ENCODE results near the gene TACC2. TPM values are rescaled to one million over a fixed set of nuclear protein-coding genes. Genes with fewer than 3 reads are reported as not detected.

Gene TACC2
- polyA plus RNA-seq, 3 donors from 2014 or later, result not detected

DNA sequence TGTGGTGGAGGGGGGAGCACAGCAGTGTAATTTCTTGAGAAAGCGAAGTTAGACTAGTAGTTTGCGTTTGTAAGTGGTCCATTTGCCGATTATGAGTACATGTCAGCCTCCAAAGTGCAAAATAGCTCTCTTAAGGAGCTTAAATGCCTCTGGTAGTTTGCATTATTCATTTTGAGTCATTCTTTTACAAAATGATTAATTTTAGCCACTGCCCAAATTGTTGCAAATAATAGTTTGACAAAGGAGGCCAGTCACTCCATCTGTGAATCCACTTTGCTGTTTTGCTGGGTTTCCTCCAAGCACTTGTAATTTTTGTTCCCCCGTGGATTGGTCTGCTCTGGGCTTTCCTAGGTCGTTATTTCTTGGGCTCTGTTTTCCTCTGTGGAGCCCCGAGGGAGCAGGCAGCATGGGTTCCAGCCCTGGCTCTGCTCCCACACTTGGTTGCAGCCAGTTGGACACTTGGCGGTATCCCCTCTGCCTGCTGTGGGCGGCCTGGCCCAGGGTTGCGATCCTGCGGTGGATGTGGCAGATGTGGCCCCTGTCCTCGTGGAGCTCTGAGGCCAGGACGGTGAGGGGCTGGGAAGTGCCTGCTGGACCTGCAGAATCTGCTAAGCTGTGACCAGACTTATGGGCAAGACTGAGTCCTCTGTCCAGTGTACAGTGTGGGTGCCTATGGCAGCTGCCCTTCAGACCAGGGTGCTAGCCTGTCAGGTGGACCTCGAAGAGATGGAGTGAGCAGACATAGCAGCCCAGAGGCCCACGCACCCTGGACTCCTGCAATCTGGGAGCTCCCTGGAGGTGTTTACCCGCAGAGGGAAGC lies 153.1 kb downstream of the TACC2 start:
- peaks cover 0 to 9% (median 2%) of the 10 kb centered on the region in 3 donors for H3K27me3 Mint-ChIP-seq (ENCODE audit: low read depth in 3 of 3)
- H3K36me3 Mint-ChIP-seq, result no peaks in the 10 kb centered on the region
- no peak overlapping the region for H3K4me3 Mint-ChIP-seq
- no peak overlapping the region for H3K27ac Mint-ChIP-seq
- peaks cover 0 to 1% of the 10 kb centered on the region in 2 donors for H3K4me1 Mint-ChIP-seq
- no peak for DNase-seq
- no peaks in the 10 kb centered on the region for H3K9me3 Mint-ChIP-seq

DNA sequence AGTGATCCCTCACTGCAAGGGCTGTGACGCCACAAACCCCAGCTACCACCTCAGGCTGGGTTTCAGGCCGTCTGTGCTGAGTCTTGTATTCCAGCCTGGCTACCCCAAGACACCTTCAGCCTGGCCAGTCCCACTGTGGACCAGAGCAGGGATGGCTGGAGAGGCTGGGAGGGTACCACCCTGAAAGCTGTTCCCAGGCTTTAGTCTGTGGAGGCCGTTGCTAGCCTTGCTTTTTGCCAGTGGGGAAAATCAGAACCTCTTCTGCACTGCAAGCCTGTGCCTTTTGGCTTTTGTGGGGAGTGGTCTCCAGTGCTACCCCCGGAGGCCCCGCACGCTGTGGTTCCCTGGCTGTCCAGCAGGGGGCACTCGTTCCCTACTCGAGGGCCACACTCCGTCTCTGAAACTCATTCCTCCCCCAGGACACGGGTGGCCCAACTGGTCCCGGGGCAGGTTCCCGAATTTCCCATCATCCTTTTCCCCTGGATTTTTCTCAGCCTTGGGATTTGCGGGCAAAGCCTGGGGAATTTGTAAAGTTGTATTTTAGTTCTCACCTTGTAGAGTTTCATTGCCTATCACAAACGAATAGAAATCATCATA lies 153.8 kb downstream of the TACC2 start:
- Mint-ChIP-seq H3K27ac (no peak overlapping the region), H3K9me3 (no peaks in the 10 kb centered on the region), H3K36me3 (no peaks in the 10 kb centered on the region), H3K4me3 (no peak overlapping the region), H3K4me1 (peaks cover 0 to 1% of the 10 kb centered on the region in 2 donors), H3K27me3 (ENCODE audit: low read depth in 3 of 3) (peaks cover 0 to 9% (median 2%) of the 10 kb centered on the region in 3 donors)
- no peak for DNase-seq

DNA sequence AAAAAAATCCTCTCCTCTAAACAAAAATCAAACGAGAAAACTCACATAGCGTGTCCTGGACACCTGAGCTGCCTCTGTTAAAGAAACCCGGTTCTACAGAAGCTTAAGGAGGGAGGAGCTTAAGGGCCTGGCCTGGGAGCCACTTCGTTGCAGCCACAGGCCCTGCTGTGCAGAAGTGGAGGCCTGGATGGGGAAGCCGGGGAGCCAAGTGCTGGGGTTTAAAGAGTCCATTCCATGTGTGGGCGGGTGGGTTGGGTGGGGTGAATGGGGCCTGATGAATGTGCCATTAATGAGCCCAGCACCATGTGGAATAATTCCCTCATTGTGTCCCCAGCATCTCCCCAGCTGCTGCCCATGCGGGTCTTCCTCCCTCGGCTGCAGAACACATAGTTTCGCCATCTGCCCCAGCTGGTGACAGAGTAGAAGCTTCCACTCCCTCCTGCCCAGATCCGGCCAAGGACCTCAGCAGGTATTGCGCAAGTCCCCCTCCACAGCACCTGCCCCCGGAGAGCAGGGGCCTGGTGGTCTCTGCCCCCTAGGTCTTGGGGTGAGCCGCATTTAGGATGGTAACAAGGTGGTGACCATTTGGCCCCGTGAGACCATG lies 154.4 kb downstream of the TACC2 start:
- H3K27ac Mint-ChIP-seq, result peak overlapping the region in 1 of 6 donors; percentile 48
- peaks cover 0 to 1% of the 10 kb centered on the region in 2 donors for H3K4me1 Mint-ChIP-seq
- DNase-seq, result no peak
- H3K27me3 Mint-ChIP-seq (ENCODE audit: low read depth in 3 of 3), result peaks cover 0 to 9% (median 2%) of the 10 kb centered on the region in 3 donors
- H3K36me3 Mint-ChIP-seq, result no peaks in the 10 kb centered on the region
- no peak overlapping the region for H3K4me3 Mint-ChIP-seq
- H3K9me3 Mint-ChIP-seq, result no peaks in the 10 kb centered on the region

GRCh38 chr10:122144199-122144598 lies 155.2 kb downstream of the TACC2 start:
- peaks cover 0 to 9% (median 2%) of the 10 kb centered on the region in 3 donors for H3K27me3 Mint-ChIP-seq (ENCODE audit: low read depth in 3 of 3)
- H3K36me3 Mint-ChIP-seq, result no peaks in the 10 kb centered on the region
- no peak overlapping the region for H3K4me3 Mint-ChIP-seq
- H3K4me1 Mint-ChIP-seq, result peaks cover 0 to 1% of the 10 kb centered on the region in 2 donors
- DNase-seq, result no peak
- H3K27ac Mint-ChIP-seq, result no peak overlapping the region
- H3K9me3 Mint-ChIP-seq, result no peaks in the 10 kb centered on the region

GRCh38 chr10:122145113-122145512 lies 156.2 kb downstream of the TACC2 start:
- peaks cover 0 to 1% of the 10 kb centered on the region in 2 donors for H3K4me1 Mint-ChIP-seq
- no peaks in the 10 kb centered on the region for H3K36me3 Mint-ChIP-seq
- H3K27me3 Mint-ChIP-seq (ENCODE audit: low read depth in 3 of 3), result peaks cover 2 to 9% (median 2%) of the 10 kb centered on the region in 3 donors
- DNase-seq, result no peak
- H3K4me3 Mint-ChIP-seq, result no peak overlapping the region
- H3K27ac Mint-ChIP-seq, result no peak overlapping the region
- H3K9me3 Mint-ChIP-seq, result peaks cover 0 to 2% (median 0%) of the 10 kb centered on the region in 6 donors

DNA sequence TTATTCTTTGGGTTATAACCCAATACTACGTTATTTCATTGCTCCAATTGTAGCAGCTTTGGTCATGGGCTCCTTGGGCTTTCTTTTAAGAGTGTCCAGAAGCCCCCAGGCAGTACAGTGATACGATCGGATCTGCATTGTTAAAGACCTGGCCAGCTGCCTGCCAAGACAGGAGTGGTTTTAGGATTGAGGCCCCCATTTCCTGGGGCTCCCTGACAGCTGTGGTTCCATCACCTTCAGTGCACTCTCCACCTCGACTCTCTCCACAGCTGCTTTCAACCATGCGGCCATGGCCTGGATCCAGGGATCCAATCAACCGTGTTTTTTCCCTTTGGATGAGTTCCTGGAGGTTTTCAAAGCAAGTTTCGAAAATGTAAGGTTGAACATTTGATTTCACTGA lies 158.7 kb downstream of the TACC2 start:
- no peak overlapping the region for H3K4me3 Mint-ChIP-seq
- H3K36me3 Mint-ChIP-seq, result no peaks in the 10 kb centered on the region
- peaks cover 0 to 1% of the 10 kb centered on the region in 2 donors for H3K4me1 Mint-ChIP-seq
- H3K9me3 Mint-ChIP-seq, result peaks cover 0 to 2% (median 0%) of the 10 kb centered on the region in 6 donors
- no peak for DNase-seq
- H3K27me3 Mint-ChIP-seq (ENCODE audit: low read depth in 3 of 3), result peaks cover 0 to 4% (median 4%) of the 10 kb centered on the region in 3 donors
- H3K27ac Mint-ChIP-seq, result no peak overlapping the region

DNA sequence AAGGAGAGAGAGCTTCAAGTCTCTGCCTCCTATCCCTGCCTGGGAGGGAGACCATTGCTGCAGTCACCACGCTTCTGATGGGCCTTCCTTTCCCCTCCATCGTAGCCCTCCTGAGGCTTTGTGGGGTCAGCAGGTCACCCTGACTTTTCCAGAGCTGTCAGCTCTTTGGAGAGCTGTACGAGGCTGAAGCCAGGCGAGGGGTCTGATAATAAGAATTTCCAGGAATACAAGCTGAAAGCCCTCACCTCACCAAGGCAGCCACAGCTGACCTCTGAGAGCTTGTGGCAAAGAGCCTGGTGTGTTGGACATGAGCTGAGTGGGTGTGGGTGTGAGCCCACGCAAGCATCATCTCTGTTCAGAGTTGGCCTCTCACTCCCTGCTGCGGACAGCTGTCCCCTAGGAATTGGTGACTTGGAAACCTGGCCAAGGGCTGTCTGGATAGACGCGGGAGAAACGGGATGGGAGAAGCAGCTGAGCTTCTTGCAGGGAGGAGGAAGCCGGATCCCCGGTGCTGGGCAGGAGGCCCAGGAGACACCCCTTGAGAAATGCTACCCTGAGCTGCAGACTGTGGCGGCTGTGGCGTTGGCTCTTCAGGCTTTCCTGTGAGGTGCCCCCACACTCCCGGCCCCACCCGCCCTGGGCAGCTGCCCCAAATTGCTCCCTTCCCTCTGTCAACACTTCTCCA lies 160.1 kb downstream of the TACC2 start:
- Mint-ChIP-seq H3K9me3 (peaks cover 0 to 2% (median 0%) of the 10 kb centered on the region in 6 donors), H3K27me3 (ENCODE audit: low read depth in 3 of 3) (peaks cover 0 to 4% (median 4%) of the 10 kb centered on the region in 3 donors), H3K4me1 (no peaks in the 10 kb centered on the region), H3K4me3 (no peak overlapping the region), H3K36me3 (no peaks in the 10 kb centered on the region), H3K27ac (no peak overlapping the region)
- DNase-seq, result no peak

DNA sequence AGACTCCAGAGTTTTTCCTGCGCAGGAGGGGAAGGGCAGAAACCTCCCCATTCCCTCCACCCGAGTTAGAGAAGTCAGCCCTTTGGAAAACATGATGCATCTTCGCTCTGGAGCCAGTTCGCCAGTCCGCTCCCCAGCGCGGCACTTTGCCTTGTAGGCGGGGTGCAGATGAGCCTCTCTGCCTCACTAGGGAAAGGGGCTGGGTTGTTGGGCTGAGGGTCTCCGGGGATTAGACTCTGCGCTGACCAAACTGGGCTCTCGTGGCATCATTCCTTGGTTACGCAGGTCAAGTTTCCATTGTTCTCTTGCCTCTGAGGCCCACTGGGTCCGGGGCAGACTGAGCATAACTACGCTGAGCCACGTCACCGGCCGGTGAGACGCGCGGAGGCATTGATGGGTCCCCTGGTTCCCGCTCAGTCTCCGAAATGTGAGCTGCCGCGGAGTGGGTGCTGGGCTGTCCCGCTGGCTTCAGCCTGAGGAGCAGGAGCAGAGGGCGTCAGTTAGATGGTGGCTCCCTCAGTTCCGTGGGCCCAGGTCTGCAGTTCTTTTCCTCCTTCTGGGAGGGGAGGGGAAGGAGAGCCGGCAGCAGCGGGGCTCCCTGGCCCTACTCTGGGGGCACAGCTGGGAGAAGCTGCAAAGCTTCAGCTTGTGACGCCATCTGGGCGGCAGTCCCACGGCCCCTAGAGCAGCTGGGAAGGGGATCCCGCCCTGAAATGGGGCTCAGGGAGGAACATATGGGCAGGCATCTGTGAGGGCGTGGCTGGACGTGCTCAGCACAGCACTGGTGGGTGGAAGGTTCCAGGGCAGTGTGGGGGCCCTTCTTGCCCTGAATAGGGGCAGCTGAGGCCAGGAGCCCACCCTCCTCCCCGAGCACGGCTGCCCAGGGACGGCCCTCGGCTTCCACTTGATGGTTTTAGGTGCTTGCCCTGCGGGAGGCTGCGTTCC lies 160.9 kb downstream of the TACC2 start:
- H3K27ac Mint-ChIP-seq, result no peak overlapping the region
- H3K9me3 Mint-ChIP-seq, result peaks cover 0 to 2% (median 0%) of the 10 kb centered on the region in 6 donors
- no peak for DNase-seq
- H3K36me3 Mint-ChIP-seq, result no peaks in the 10 kb centered on the region
- peaks cover 0 to 4% (median 4%) of the 10 kb centered on the region in 3 donors for H3K27me3 Mint-ChIP-seq (ENCODE audit: low read depth in 3 of 3)
- no peak overlapping the region for H3K4me3 Mint-ChIP-seq
- H3K4me1 Mint-ChIP-seq, result no peaks in the 10 kb centered on the region

DNA sequence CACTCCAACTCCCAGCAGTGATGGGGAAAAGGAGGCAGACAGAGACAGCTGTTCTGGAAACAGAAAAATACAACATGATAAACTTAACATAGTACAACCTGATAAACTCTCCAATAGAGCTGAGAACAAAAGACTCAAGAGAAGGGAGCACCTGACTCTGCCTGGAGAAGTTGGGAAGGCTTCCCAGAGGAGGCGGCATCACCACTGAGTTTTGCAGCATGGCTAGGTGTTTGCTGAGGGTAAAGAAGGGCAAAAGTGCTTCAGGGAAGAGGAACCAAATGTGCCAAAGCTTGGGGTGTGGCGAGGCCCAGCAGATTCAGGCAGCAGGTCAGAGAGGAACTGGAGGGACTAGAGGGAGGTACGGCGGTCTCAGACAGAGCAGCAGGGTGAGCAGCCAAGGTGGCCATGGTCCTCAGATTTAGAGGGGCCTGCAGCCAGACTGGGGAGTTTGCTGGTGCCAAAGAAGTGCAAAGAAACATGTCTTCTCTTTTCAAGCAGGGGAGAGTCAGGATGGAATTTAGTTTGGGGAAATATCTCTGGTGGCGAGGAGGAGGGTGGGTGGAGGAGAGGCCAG lies 162.2 kb downstream of the TACC2 start:
- no peaks in the 10 kb centered on the region for H3K36me3 Mint-ChIP-seq

GRCh38 chr10:122152544-122152943 lies 163.6 kb downstream of the TACC2 start:
- Mint-ChIP-seq H3K4me3 (no peak overlapping the region), H3K27me3 (ENCODE audit: low read depth in 3 of 3) (peaks cover 1 to 6% (median 2%) of the 10 kb centered on the region in 3 donors), H3K9me3 (peaks cover 0 to 2% (median 0%) of the 10 kb centered on the region in 6 donors), H3K27ac (no peak overlapping the region), H3K4me1 (no peaks in the 10 kb centered on the region), H3K36me3 (no peaks in the 10 kb centered on the region)
- no peak for DNase-seq

More for the DNA sequence above, 162.2 kb downstream of the TACC2 start:
- Mint-ChIP-seq H3K4me1 (no peaks in the 10 kb centered on the region), H3K27ac (no peak overlapping the region), H3K9me3 (peaks cover 0 to 2% (median 0%) of the 10 kb centered on the region in 6 donors), H3K27me3 (ENCODE audit: low read depth in 3 of 3) (peaks cover 0 to 6% (median 1%) of the 10 kb centered on the region in 3 donors), H3K4me3 (no peak overlapping the region)
- DNase-seq, result no peak

DNA sequence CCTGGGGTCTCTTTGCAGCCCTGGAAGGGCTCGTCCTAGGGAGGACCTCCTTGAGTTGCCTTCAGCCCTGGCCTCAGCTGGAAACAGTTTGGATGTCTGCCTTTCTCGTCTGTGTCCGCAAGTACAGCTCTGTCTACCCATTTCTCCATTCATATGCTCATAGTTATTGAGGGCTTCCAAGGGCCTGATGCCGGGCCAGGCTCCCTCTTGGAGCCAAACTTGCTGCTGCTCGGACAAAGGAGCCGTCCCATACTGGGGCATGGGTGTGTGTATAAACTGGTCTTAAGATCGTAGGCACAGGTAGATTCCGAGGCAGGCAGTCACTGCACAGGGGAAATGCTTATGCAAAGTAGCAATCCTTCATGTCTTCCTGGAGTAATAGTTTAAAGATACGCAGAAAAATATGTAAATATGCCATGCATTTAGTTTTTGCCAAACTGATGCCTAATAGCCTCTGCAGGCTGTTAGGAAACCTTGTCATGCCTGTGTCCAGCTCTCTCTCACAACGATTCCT lies 165.1 kb downstream of the TACC2 start:
- Mint-ChIP-seq H3K4me3 (no peak overlapping the region), H3K9me3 (peaks cover 0 to 2% (median 0%) of the 10 kb centered on the region in 6 donors), H3K27me3 (ENCODE audit: low read depth in 3 of 3) (peaks cover 1 to 6% (median 2%) of the 10 kb centered on the region in 3 donors), H3K27ac (no peak overlapping the region), H3K36me3 (no peaks in the 10 kb centered on the region), H3K4me1 (no peaks in the 10 kb centered on the region)
- no peak for DNase-seq

DNA sequence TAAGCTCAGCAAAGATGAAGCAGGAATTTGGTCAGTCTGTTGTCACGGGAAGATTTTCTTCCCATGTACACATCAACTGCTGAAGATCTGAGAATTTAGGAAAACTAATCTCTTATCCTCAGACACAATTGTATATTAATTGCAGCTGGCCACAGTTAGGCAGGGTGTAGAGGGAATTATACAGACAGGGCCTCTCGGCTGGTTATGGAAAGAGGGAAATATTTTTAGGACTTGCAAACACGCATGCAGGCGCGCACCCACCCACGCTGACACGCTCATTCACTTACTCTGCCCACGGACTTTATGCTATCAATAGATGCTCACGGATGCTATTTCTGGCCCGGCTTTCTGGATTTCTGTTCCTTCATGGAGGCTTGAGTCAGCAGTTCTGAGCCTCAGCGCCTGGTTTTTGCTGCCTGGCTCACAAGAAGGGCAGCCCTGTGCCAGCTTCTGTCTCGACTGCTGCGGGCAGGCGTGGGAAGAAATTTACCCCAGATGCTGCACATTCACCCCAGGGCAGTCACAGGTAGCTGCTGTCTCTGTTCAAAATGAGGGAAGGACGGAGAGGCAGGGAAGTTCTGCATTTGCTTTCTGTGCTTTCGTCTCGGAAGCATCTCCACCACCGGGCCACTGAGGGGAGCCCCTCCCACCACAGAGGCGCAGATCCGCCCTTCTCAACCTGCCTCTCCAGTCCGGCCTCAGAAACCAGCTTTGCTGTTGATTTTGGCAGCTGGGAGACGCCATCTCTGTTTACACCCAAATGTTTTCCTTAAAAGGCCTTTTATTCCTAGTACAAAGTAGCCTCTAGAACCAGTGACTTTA lies 165.8 kb downstream of the TACC2 start:
- DNase-seq, result no peak
- no peaks in the 10 kb centered on the region for H3K4me1 Mint-ChIP-seq
- H3K4me3 Mint-ChIP-seq, result no peak overlapping the region
- H3K27ac Mint-ChIP-seq, result no peak overlapping the region
- peaks cover 1 to 4% (median 2%) of the 10 kb centered on the region in 3 donors for H3K27me3 Mint-ChIP-seq (ENCODE audit: low read depth in 3 of 3)
- H3K9me3 Mint-ChIP-seq, result no peaks in the 10 kb centered on the region
- H3K36me3 Mint-ChIP-seq, result no peaks in the 10 kb centered on the region

Data from immature natural killer cell (primary cell).